ENCODE measurements around the gene RUNX2.

The RUNX2 gene

GRCh38 chr6:45610832-45611231 lies 282.7 kb downstream of the RUNX2 start:
- Histone ChIP-seq H3K27me3 (ENCODE audit: insufficient read depth, low read depth) (0 out of 2 replicates have a peak, but pooled peaks cover 4% of the 10 kb centered on the region), H3K4me3 (IDR thresholded peaks at IDR 0.05; ENCODE audit: insufficient read depth, low read depth, low read length) (no peak overlapping the region), H3K36me3 (ENCODE audit: insufficient read depth) (no peaks in the 10 kb centered on the region), H3K4me2 (peak overlapping the region; percentile 11; the same call in 1 of the 2 replicates), H3K9ac (no peak overlapping the region), H3K4me1 (ENCODE audit: low read depth, poor library complexity, severe bottlenecking) (peaks cover 91% of the 10 kb centered on the region), H3K27ac (no peak overlapping the region; the same call in 1 of the 2 replicates), H4K20me1 (ENCODE audit: insufficient read depth) (no peaks in the 10 kb centered on the region), H3K79me2 (ENCODE audit: insufficient read depth, low read depth) (no peaks in the 10 kb centered on the region), H2AFZ (ENCODE audit: low read depth) (no peak overlapping the region)
- TF ChIP-seq CTCF (conservative IDR thresholded peaks at IDR 0.05; ENCODE audit: low read depth, low read length): no peak

DNA sequence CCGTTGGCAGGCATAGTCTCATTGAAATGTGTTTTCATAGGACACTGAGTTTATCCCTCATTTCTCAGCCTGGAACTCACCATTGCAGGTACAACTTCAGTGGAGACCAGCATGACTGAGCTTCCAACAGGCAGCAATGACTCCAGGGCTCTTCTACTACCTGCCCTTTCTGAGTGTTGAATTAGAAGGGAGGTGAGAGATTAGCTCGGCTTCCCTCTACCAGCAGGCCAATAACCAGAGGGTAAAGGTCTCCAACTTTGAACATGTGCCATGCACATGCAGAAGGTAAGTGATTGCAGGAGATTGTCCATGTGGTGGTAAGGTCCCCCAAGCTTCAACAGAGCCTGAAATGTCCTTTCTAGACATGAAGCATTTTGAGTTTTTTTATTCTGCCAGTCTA lies 283.4 kb downstream of the RUNX2 start:
- no peak overlapping the region for H3K27ac ChIP-seq
- H3K4me3 ChIP-seq (IDR thresholded peaks at IDR 0.05; ENCODE audit: insufficient read depth, low read depth, low read length): no peak overlapping the region
- H2AFZ ChIP-seq (ENCODE audit: low read depth): no peak overlapping the region
- no peak overlapping the region; the same call in 1 of the 2 replicates for H3K4me2 ChIP-seq
- TF ChIP-seq CTCF (conservative IDR thresholded peaks at IDR 0.05; ENCODE audit: low read depth, low read length): no peak
- no peaks in the 10 kb centered on the region for H3K79me2 ChIP-seq (ENCODE audit: insufficient read depth, low read depth)
- no peaks in the 10 kb centered on the region for H3K36me3 ChIP-seq (ENCODE audit: insufficient read depth)
- 0 out of 2 replicates have a peak, but pooled peaks cover 4% of the 10 kb centered on the region for H3K27me3 ChIP-seq (ENCODE audit: insufficient read depth, low read depth)
- H3K9ac ChIP-seq: no peak overlapping the region
- H3K4me1 ChIP-seq (ENCODE audit: low read depth, poor library complexity, severe bottlenecking): peaks cover 91% of the 10 kb centered on the region
- no peaks in the 10 kb centered on the region for H4K20me1 ChIP-seq (ENCODE audit: insufficient read depth)

GRCh38 chr6:45613656-45614055 lies 285.5 kb downstream of the RUNX2 start:
- Histone ChIP-seq H3K79me2 (ENCODE audit: insufficient read depth, low read depth) (no peaks in the 10 kb centered on the region), H4K20me1 (ENCODE audit: insufficient read depth) (no peaks in the 10 kb centered on the region), H3K27ac (no peak overlapping the region), H3K4me2 (no peak overlapping the region), H3K9ac (no peak overlapping the region), H2AFZ (ENCODE audit: low read depth) (no peak overlapping the region), H3K4me3 (IDR thresholded peaks at IDR 0.05; ENCODE audit: insufficient read depth, low read depth, low read length) (no peak overlapping the region), H3K36me3 (ENCODE audit: insufficient read depth) (no peaks in the 10 kb centered on the region), H3K27me3 (ENCODE audit: insufficient read depth, low read depth) (0 out of 2 replicates have a peak, but pooled peaks cover 4% of the 10 kb centered on the region), H3K4me1 (ENCODE audit: low read depth, poor library complexity, severe bottlenecking) (peaks cover 87% of the 10 kb centered on the region)
- no peak for TF ChIP-seq CTCF (conservative IDR thresholded peaks at IDR 0.05; ENCODE audit: low read depth, low read length)

GRCh38 chr6:45614488-45615285 lies 286.6 kb downstream of the RUNX2 start:
- Histone ChIP-seq H3K4me3 (IDR thresholded peaks at IDR 0.05; ENCODE audit: insufficient read depth, low read depth, low read length) (no peak overlapping the region), H3K4me1 (ENCODE audit: low read depth, poor library complexity, severe bottlenecking) (peaks cover 87% of the 10 kb centered on the region), H3K4me2 (peak overlapping the region; percentile 23; the same call in 1 of the 2 replicates), H3K9ac (no peak overlapping the region), H3K27ac (no peak overlapping the region; the same call in 1 of the 2 replicates), H3K36me3 (ENCODE audit: insufficient read depth) (no peaks in the 10 kb centered on the region), H3K79me2 (ENCODE audit: insufficient read depth, low read depth) (no peaks in the 10 kb centered on the region), H3K27me3 (ENCODE audit: insufficient read depth, low read depth) (0 out of 2 replicates have a peak, but pooled peaks cover 4% of the 10 kb centered on the region), H4K20me1 (ENCODE audit: insufficient read depth) (no peaks in the 10 kb centered on the region), H2AFZ (ENCODE audit: low read depth) (no peak overlapping the region)
- TF ChIP-seq CTCF (conservative IDR thresholded peaks at IDR 0.05; ENCODE audit: low read depth, low read length): no peak
